CD4-positive, alpha-beta T cell (primary cell): ENCODE results near the gene VSNL1. TPM values are rescaled to one million over a fixed set of nuclear protein-coding genes. Genes with fewer than 3 reads are reported as not detected.

Source experiments
- ATAC-seq: fragments of 200-7000 bp; cut with Tn5 transposase; one replicate; pipeline ENCODE4 v1.10.0; 2022; ENCODE audit warnings: mild to moderate bottlenecking; ENCODE audit not compliant: poor library complexity
- CTCF ChIA-PET: fragments of 350-600 bp; sonication (Branson Sonifier 250); formaldehyde crosslinking; loops from one replicate; lab custom pipeline; 2021; ENCODE audit warnings: antibody characterized with exemption, inconsistent platforms; lab: Charles Lee
- POLR2A ChIA-PET: fragments of 350-600 bp; sonication (Branson Sonifier 250); formaldehyde crosslinking; loops from one replicate; lab custom pipeline; 2021; ENCODE audit warnings: antibody characterized with exemption, inconsistent platforms; lab: Charles Lee
- DNase-seq, 14 experiments: peaks; one replicate each; pipeline ENCODE4 v3.0.0-alpha.2; 2013 to 2020; ENCODE audit warnings: mixed read lengths in 2 of 14
- H3K27ac ChIP-seq, 2 donors: one replicate each; pipeline versions ENCODE4 v1.5.1 to v1.7.0; 2013; ENCODE audit warnings: low read length in 2 of 2, low read depth in 1 of 2, mild to moderate bottlenecking in 1 of 2
- H3K27me3 ChIP-seq, 2 experiments: 1 replicate in 1 of 2; 2 replicates in 1 of 2; pipeline versions ENCODE4 v1.6.1 to v1.7.0; 2013; ENCODE audit warnings: low read length in 2 of 2, control low read depth in 1 of 2, mild to moderate bottlenecking in 1 of 2, moderate library complexity in 1 of 2; ENCODE audit not compliant: insufficient read depth in 2 of 2, control insufficient read depth in 1 of 2
- H3K36me3 ChIP-seq: one replicate; pipeline ENCODE4 v1.6.1; 2013; ENCODE audit warnings: low read length, control low read depth; ENCODE audit not compliant: insufficient read depth
- H3K4me1 ChIP-seq: one replicate; pipeline ENCODE4 v1.6.1; 2013; ENCODE audit warnings: low read length, control low read depth; ENCODE audit not compliant: insufficient read depth
- H3K4me3 ChIP-seq: one replicate; pipeline ENCODE4 v1.5.1; 2013; ENCODE audit warnings: mild to moderate bottlenecking, low read length, moderate library complexity
- H3K9me3 ChIP-seq, 2 experiments: 1 replicate in 1 of 2; 2 replicates in 1 of 2; pipeline versions ENCODE4 v1.6.1 to v1.7.0; 2013; ENCODE audit warnings: low read length in 2 of 2, mild to moderate bottlenecking in 2 of 2, control low read depth in 1 of 2, moderate library complexity in 1 of 2; ENCODE audit not compliant: control insufficient read depth in 1 of 2, insufficient read depth in 1 of 2
- H3K27ac Mint-ChIP-seq: one replicate; pipeline ENCODE4 v1.8.0; 2020; ENCODE audit warnings: mixed read lengths
- H3K27me3 Mint-ChIP-seq: one replicate; pipeline ENCODE4 v1.8.0; 2021; ENCODE audit warnings: mixed read lengths
- H3K36me3 Mint-ChIP-seq: one replicate; pipeline ENCODE4 v1.8.0; 2021; ENCODE audit warnings: low read depth, mixed read lengths
- H3K4me1 Mint-ChIP-seq: one replicate; pipeline ENCODE4 v1.8.0; 2021; ENCODE audit warnings: low read depth, mixed read lengths
- H3K4me3 Mint-ChIP-seq: one replicate; pipeline ENCODE4 v1.8.0; 2020; ENCODE audit warnings: mild to moderate bottlenecking, mixed read lengths
- H3K9me3 Mint-ChIP-seq: one replicate; pipeline ENCODE4 v1.8.0; 2020; ENCODE audit warnings: mixed read lengths
- intact Hi-C, 2 experiments: fragments of 100-400 bp; cut with DNase I in 1 of 2; cut with micrococcal nuclease in 1 of 2; formaldehyde crosslinking; loops; one replicate each; pipeline versions ENCODE4 v1.15.1 to v1.9.0; 2023 to 2025; cut with DNase I, micrococcal nuclease
- total RNA-seq, 174 experiments: library from RNA in 2 of 174; stranded (reverse) in 2 of 174; gene quantifications; one replicate each; pipeline ENCODE4 v1.2.3 and lab custom pipeline; 2021 to 2026
- TF ChIP-seq, protein P1 (sequence below): fragments of 200-600 bp; IDR thresholded peaks from one replicate; pipeline ENCODE4 v1.8.0; 2022; ENCODE audit warnings: antibody characterized with exemption, mild to moderate bottlenecking

VSNL1 gene
- total RNA-seq, 2 experiments from 2014 or later = not detected

DNA sequence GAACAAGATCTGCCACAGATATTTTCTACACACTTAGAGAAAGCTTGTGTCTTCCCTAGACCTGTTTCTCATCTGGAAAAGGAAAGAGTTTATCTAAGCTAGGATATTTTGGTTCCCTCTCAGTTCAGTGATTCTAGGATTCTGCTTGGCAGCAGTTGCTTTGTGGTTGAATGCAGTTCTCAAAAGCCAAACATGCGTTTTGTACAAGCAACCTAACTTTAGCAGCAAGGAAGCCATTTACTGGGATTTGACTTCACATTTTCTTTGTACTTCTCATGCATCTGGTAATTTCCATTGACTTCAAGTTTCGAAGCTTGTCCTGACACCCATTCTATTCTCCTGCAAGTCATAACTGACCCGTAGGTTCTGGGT is 33.3 kb downstream of the VSNL1 start:
- no peaks in the 10 kb centered on the region for H3K4me1 Mint-ChIP-seq
- TF ChIP-seq, protein P1, sequence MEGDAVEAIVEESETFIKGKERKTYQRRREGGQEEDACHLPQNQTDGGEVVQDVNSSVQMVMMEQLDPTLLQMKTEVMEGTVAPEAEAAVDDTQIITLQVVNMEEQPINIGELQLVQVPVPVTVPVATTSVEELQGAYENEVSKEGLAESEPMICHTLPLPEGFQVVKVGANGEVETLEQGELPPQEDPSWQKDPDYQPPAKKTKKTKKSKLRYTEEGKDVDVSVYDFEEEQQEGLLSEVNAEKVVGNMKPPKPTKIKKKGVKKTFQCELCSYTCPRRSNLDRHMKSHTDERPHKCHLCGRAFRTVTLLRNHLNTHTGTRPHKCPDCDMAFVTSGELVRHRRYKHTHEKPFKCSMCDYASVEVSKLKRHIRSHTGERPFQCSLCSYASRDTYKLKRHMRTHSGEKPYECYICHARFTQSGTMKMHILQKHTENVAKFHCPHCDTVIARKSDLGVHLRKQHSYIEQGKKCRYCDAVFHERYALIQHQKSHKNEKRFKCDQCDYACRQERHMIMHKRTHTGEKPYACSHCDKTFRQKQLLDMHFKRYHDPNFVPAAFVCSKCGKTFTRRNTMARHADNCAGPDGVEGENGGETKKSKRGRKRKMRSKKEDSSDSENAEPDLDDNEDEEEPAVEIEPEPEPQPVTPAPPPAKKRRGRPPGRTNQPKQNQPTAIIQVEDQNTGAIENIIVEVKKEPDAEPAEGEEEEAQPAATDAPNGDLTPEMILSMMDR = no peak
- ATAC-seq (no peak), DNase-seq (no peak)
- H3K4me3 ChIP-seq = no peak overlapping the region
- intact Hi-C loops = no loop called here
- no peaks in the 10 kb centered on the region for H3K27me3 Mint-ChIP-seq
- H3K9me3 Mint-ChIP-seq = peaks cover 2% of the 10 kb centered on the region
- H3K27ac ChIP-seq = no peak overlapping the region
- no peaks in the 10 kb centered on the region for H3K27me3 ChIP-seq
- no peaks in the 10 kb centered on the region for H3K36me3 Mint-ChIP-seq
- H3K9me3 ChIP-seq = peaks cover 0 to 4% of the 10 kb centered on the region in 2 experiments
- H3K4me1 ChIP-seq = no peaks in the 10 kb centered on the region
- H3K27ac Mint-ChIP-seq = no peak overlapping the region
- H3K4me3 Mint-ChIP-seq = no peak overlapping the region
- POLR2A ChIA-PET = no interaction called here
- CTCF ChIA-PET = no interaction called here
- H3K36me3 ChIP-seq = no peaks in the 10 kb centered on the region

DNA sequence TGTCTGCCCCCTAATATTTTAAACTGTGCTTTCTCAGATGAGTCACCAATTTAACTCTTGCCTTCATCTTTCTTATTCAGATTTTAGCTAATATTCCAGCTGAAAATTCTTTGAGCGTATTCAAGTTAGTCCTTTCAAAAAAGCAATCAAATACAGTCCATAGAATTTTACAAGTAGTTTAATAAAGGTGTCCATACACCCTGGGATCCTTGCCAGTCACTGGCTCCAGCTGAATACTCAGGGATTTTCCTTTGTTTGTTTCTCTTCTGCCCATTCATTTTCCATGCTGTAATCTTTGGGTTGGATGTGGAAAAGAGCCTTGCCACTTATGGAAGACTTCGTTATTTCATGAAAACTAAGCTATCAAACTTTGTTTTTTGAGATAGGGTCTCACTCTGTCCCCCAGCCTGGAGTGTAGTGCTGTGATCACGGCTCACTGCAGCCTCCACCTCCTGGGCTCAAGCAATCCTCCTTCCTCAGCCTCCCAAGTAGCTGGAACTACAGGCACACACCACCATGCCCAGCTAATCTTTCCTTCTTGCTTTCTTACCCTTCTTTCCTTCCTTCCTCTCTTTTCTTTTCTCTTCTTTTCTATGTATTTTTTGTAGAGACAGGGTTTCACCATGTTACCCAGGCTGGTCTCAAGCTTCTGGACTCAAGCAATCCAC is 34.0 kb downstream of the VSNL1 start:
- POLR2A ChIA-PET = no interaction called here
- no peak overlapping the region for H3K4me3 Mint-ChIP-seq
- H3K9me3 ChIP-seq = peaks cover 0 to 4% of the 10 kb centered on the region in 2 experiments
- no peaks in the 10 kb centered on the region for H3K36me3 Mint-ChIP-seq
- H3K4me3 ChIP-seq = no peak overlapping the region
- TF ChIP-seq, protein P1 = no peak
- no peak overlapping the region for H3K27ac Mint-ChIP-seq
- no peaks in the 10 kb centered on the region for H3K4me1 Mint-ChIP-seq
- no peaks in the 10 kb centered on the region for H3K27me3 Mint-ChIP-seq
- ATAC-seq (no peak), DNase-seq (no peak)
- CTCF ChIA-PET = no interaction called here
- no peak overlapping the region for H3K27ac ChIP-seq
- intact Hi-C loops = no loop called here
- no peaks in the 10 kb centered on the region for H3K4me1 ChIP-seq
- no peaks in the 10 kb centered on the region for H3K9me3 Mint-ChIP-seq
- H3K36me3 ChIP-seq = no peaks in the 10 kb centered on the region
- no peaks in the 10 kb centered on the region for H3K27me3 ChIP-seq

DNA sequence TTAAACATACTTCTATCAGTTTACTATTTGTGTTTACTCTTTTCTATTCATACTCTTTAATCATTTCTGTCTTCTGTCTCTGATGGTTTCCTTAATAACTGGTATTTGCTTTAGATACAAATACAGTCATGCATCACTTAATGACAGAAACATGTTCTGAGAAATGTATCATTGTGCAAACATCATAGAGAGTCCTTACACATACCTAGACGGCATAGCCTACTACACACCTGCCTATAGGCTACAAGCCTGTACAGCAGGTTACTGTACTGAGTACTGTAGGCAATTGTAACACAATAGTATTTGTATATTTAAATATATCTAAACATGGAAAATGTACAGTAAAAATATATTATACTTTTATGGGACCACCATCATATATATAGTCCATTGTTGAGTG is 36.3 kb downstream of the VSNL1 start:
- Histone ChIP-seq H3K27ac (no peak overlapping the region), H3K4me1 (no peaks in the 10 kb centered on the region), H3K4me3 (no peak overlapping the region), H3K27me3 (no peaks in the 10 kb centered on the region), H3K36me3 (no peaks in the 10 kb centered on the region), H3K9me3 (peaks cover 0 to 4% of the 10 kb centered on the region in 2 experiments)
- Mint-ChIP-seq H3K27me3 (no peaks in the 10 kb centered on the region), H3K4me3 (no peak overlapping the region), H3K9me3 (no peaks in the 10 kb centered on the region), H3K27ac (no peak overlapping the region), H3K36me3 (no peaks in the 10 kb centered on the region), H3K4me1 (no peaks in the 10 kb centered on the region)
- TF ChIP-seq, protein P1 = no peak
- POLR2A ChIA-PET = no interaction called here
- intact Hi-C loops = no loop called here
- no peak for DNase-seq
- CTCF ChIA-PET = no interaction called here
- ATAC-seq = no peak
